Mucosa of descending colon (tissue), 3 donors: ENCODE data around the gene MED16. TPM values are rescaled to one million over a fixed set of nuclear protein-coding genes. Genes with fewer than 3 reads are reported as not detected.

ENCODE experiments used
- ATAC-seq: fragments of 200-7000 bp; cut with Tn5 transposase; one replicate; pipeline ENCODE4 v1.9.1; 2020; ENCODE audit warnings: mild to moderate bottlenecking, moderate library complexity
- DNase-seq, 3 donors: peaks; one replicate each; pipeline ENCODE4 v3.0.0-alpha.2; 2020
- H3K36me3 ChIP-seq: fragments of 200-600 bp; one replicate; pipeline ENCODE4 v1.8.0; 2021; ENCODE audit warnings: low read depth, mild to moderate bottlenecking
- H3K4me1 ChIP-seq: fragments of 200-600 bp; one replicate; pipeline ENCODE4 v1.8.0; 2021; ENCODE audit warnings: low read depth, mild to moderate bottlenecking
- H3K4me3 ChIP-seq: fragments of 200-600 bp; one replicate; pipeline ENCODE4 v1.8.0; 2021; ENCODE audit warnings: mild to moderate bottlenecking
- H3K9me3 ChIP-seq: fragments of 200-600 bp; one replicate; pipeline ENCODE4 v1.8.0; 2021; ENCODE audit warnings: mild to moderate bottlenecking
- intact Hi-C, 2 donors: fragments of 100-400 bp; cut with DNase I in 1 of 2; cut with micrococcal nuclease in 1 of 2; formaldehyde crosslinking; loops; one replicate each; pipeline versions ENCODE4 v1.11.0 to v1.11.1; 2022; cut with DNase I, micrococcal nuclease
- total RNA-seq, 3 donors: library from RNA; stranded (reverse); fragmentation: NEBNext Ultra II Directional in 2 of 3; extraction: Animal tissue kit (Norgen Biotek cat#: 25700) in 2 of 3; gene quantifications; one replicate each; pipeline versions ENCODE4 v1.2.1 to v1.2.4, GENCODE V29; 2021 to 2023
- TF ChIP-seq, protein P1 (sequence below): fragments of 200-600 bp; IDR thresholded peaks from one replicate; pipeline ENCODE4 v1.8.0; 2022; ENCODE audit warnings: antibody characterized with exemption, mild to moderate bottlenecking
- donor health status: DM: no; HTN: no; CAD: no; lungs with moderate emphysema.
- donor health status: DM: no; HTN: no; CAD: no.
- donor health status: DM: no; HTN: yes; CAD: no.

Gene MED16
- total RNA-seq, 3 donors from 2014 or later = 53.4 to 77.4 (median 61.4) TPM

DNA sequence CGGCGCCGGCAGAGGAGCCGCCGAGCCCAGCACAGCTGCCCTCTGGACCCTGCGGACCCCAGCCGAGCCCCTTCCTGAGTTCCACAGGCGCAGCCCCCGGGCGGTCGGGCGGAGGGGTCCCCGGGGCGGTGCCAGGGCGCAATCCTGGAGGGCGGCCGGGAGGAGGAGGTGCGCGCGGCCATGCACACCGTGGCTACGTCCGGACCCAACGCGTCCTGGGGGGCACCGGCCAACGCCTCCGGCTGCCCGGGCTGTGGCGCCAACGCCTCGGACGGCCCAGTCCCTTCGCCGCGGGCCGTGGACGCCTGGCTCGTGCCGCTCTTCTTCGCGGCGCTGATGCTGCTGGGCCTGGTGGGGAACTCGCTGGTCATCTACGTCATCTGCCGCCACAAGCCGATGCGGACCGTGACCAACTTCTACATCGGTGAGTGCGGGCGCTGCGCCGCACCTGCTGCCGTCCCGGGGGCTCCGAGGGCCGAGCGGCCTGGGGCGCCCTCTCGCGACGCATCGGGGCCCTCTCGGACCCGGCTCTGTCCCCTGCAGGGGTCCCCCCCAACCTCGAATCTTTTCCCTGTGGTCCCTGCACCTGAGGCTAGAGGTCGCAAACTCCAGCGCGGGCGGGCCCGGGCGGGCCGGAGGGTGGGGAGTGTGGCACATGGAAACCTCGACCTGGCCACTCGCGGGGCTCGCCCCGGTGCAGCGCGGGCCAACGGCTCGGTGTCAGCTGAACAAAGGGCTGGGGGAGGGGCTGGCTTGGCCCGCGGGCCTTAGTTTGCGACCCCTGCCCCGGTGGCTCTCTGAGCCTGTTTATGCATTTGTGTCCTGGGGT, 24.6 kb upstream of the MED16 start, which contains the start of gene KISS1R:
Gene KISS1R (plus strand): TSS at position 11 of the 829 bp plus-strand sequence. CDS start 170 bp downstream, at position 181.
- peak; percentile 20 for ATAC-seq
- intact Hi-C loops = loop anchor here in 1 of 2 donors (5.0 kb wide), 2 partner anchors 55 to 145 kb away; no protein-coding TSS in a partner anchor
- no peaks in the 10 kb centered on the region for H3K36me3 ChIP-seq
- H3K9me3 ChIP-seq = no peaks in the 10 kb centered on the region
- TF ChIP-seq, protein P1, sequence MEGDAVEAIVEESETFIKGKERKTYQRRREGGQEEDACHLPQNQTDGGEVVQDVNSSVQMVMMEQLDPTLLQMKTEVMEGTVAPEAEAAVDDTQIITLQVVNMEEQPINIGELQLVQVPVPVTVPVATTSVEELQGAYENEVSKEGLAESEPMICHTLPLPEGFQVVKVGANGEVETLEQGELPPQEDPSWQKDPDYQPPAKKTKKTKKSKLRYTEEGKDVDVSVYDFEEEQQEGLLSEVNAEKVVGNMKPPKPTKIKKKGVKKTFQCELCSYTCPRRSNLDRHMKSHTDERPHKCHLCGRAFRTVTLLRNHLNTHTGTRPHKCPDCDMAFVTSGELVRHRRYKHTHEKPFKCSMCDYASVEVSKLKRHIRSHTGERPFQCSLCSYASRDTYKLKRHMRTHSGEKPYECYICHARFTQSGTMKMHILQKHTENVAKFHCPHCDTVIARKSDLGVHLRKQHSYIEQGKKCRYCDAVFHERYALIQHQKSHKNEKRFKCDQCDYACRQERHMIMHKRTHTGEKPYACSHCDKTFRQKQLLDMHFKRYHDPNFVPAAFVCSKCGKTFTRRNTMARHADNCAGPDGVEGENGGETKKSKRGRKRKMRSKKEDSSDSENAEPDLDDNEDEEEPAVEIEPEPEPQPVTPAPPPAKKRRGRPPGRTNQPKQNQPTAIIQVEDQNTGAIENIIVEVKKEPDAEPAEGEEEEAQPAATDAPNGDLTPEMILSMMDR = no peak
- no peak within 1 kb of the TSS for H3K4me3 ChIP-seq
- peak; percentile 45 to 74 (median 54) for DNase-seq
- peaks cover 43% of the 10 kb centered on the region for H3K4me1 ChIP-seq

DNA sequence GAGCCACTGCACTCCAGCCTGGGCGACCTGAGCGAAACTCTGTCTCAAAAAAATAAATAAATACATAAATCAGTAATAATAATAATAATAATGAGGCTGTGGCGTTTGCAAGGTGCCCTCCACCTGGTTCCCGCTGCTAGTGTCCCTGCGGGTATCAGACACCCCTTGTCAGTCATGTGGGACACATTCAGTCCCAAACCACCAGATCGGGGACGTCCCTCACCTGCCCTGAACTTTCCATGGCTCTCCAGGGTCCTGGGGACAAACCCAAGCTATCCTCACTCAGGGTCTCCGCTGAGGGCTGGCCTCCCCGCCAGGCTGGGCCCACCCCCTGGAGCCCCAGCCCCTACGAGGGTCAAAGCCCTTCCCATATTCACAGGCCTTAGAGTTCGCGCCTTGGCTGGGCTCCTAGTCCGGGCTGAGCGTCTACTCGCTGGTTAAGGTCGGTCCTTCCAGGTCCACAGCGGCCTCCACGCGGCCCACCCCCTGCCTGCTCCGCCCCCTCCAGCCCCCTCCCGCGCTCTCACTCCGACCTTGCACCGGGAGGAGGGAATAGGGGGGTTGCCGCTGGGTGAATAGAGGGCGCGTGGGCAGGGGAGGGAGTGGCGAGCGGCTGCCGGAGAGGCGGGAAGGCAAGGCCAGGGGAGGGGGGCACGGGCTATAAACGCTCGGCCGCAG, 23.8 kb upstream of the MED16 start:
- no peak for DNase-seq
- no peaks in the 10 kb centered on the region for H3K36me3 ChIP-seq
- no peaks in the 10 kb centered on the region for H3K9me3 ChIP-seq
- intact Hi-C loops = loop anchor here in 1 of 2 donors (5.0 kb wide), 2 partner anchors 54 to 144 kb away; no protein-coding TSS in a partner anchor
- ATAC-seq = no peak
- no peak overlapping the region for H3K4me3 ChIP-seq
- H3K4me1 ChIP-seq = peaks cover 43% of the 10 kb centered on the region
- TF ChIP-seq, protein P1 = no peak

DNA sequence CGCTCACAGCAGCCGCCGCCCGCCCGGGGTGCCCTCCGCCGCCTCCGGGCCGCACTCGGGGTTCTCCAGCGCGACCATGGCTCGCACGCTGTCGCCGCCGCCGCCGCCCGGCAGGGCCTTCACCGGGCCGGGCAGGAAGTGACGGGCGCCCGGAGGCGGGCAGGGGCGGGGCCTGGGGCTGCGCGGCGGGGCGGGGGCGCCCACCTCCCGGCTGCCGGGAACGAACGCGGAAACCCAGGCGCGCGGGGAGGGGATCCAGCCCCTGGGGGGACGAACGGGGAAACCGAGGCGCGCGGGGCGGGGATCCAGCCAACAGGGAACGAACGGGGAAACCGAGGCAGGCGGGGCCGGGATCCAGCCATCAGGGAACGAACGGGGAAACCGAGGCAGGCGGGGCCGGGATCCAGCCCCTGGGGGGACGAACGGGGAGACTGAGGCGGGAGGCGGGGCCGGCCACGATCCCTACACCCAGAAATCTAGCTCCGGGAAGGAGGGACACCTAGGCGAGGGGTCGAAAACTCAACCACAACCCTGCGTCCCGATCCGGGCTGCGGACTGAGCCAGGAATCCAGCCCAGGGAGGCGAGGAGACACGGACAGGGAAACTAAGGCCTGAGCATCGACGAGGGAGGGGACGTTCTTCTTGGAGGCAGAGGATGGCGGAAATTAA, 20.2 kb upstream of the MED16 start, which contains the start of gene R3HDM4:
Gene R3HDM4 (minus strand): TSS at position 140 of the 669 bp plus-strand sequence. CDS start 62 bp downstream, at position 78.
- Histone ChIP-seq H3K4me1 (peaks cover 48% of the 10 kb centered on the region), H3K9me3 (no peaks in the 10 kb centered on the region), H3K4me3 (peak within 1 kb of the TSS; percentile 63), H3K36me3 (no peaks in the 10 kb centered on the region)
- TF ChIP-seq, protein P1 = no peak
- DNase-seq = peak; percentile 87 to 92 (median 89)
- peak; percentile 72 for ATAC-seq
- intact Hi-C loops = no loop called here

DNA sequence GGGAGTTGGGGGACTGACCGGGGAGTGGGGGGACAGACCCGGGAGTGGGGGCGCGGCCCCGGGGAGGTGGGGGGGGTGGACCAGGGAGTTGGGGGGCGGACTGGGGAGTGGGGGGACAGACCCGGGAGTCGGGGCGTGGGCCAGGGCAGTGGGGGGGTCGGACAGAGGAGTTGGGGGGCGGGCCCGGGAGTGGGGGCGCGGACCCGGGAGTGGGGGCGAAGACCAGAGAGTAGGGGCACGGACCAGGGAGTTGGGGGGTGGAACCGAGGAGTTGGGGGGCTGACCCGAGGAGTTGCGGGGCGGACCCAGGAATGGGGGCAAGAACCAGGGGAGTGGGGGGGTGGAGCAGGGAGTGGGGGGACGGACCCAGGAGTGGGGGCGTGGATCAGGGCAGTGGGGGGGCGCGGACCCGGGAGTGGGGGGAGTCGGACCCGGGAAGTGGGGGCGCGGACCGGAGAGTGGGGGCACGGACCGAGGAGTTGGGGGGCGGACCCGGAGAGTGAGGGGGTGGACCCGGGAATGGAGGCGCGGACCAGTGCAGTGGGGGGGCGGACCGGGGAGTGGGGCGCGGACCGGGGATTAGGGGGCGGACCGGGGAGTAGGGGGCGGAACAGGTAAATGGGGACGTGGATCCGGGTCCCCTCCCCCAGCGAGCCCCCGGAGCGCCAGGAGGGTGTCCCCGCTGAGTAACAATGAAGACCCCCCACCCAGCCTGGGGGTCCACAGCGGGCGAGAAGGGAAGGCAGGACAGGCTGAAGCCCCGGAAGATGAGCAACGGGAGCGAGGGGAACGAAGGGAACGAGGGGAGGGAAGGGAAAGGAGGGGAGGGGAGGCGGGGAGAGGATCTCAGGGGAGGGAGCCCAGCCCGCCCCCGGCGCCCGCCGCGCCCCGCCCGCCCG, 19.4 kb upstream of the MED16 start:
- Histone ChIP-seq H3K4me1 (peaks cover 40% of the 10 kb centered on the region), H3K9me3 (no peaks in the 10 kb centered on the region), H3K4me3 (peak overlapping the region; percentile 63), H3K36me3 (no peaks in the 10 kb centered on the region)
- intact Hi-C loops = no loop called here
- TF ChIP-seq, protein P1 = no peak
- ATAC-seq (no peak), DNase-seq (peak in 1 of 3 donors; percentile 77)
